ENCODE measurements around the gene FAXDC2. TPM values are rescaled to one million over a fixed set of nuclear protein-coding genes. Genes with fewer than 3 reads are reported as not detected.

Gene FAXDC2
- total RNA-seq, 1 experiment from 2014 or later, result 0.39 TPM

DNA sequence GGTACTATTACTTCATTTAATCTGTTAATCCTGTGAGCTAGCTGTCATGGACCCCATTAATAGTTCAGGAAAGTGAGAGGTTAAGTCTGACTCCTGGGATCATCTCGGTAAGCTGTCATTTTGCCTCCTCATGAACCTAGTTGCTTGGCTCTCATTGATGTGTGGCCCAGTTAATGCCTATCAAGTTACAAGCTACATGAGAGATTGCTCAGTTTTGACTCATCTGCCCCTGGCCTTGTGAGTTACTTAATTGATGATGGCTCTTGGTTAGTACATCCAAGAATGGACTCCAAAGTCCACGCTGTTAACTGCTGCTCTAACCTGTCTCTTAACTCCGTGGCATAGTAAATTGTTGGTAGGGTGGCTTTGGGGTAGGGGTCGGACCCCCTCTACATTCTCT lies 71.3 kb downstream of the FAXDC2 start:
- DNase-seq (ENCODE audit: low read depth, low spot score) (peak; percentile 35), ATAC-seq (peak; percentile 57; the same call in 1 of the 2 replicates)
- ChIA-PET CTCF (no interaction called here), POLR2A (interaction anchor here (0.6 kb wide), 1 partner anchor 19 kb away, joined by 3 read pairs; no protein-coding TSS in a partner anchor)
- TF ChIP-seq, protein P1, sequence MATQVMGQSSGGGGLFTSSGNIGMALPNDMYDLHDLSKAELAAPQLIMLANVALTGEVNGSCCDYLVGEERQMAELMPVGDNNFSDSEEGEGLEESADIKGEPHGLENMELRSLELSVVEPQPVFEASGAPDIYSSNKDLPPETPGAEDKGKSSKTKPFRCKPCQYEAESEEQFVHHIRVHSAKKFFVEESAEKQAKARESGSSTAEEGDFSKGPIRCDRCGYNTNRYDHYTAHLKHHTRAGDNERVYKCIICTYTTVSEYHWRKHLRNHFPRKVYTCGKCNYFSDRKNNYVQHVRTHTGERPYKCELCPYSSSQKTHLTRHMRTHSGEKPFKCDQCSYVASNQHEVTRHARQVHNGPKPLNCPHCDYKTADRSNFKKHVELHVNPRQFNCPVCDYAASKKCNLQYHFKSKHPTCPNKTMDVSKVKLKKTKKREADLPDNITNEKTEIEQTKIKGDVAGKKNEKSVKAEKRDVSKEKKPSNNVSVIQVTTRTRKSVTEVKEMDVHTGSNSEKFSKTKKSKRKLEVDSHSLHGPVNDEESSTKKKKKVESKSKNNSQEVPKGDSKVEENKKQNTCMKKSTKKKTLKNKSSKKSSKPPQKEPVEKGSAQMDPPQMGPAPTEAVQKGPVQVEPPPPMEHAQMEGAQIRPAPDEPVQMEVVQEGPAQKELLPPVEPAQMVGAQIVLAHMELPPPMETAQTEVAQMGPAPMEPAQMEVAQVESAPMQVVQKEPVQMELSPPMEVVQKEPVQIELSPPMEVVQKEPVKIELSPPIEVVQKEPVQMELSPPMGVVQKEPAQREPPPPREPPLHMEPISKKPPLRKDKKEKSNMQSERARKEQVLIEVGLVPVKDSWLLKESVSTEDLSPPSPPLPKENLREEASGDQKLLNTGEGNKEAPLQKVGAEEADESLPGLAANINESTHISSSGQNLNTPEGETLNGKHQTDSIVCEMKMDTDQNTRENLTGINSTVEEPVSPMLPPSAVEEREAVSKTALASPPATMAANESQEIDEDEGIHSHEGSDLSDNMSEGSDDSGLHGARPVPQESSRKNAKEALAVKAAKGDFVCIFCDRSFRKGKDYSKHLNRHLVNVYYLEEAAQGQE (IDR thresholded peaks at IDR 0.05; ENCODE audit: insufficient read depth in 1 of 2, low read depth in 2 of 2, low read length in 1 of 2), result no peak
- no peak for TF ChIP-seq TCF7L2 (IDR thresholded peaks at IDR 0.05; ENCODE audit: low read depth, low read length)
- no peak for TF ChIP-seq POLR2AphosphoS5 (IDR thresholded peaks at IDR 0.05; ENCODE audit: low read depth, low read length)
- TF ChIP-seq SIN3A (IDR thresholded peaks at IDR 0.05; ENCODE audit: borderline replicate concordance, insufficient read depth, low read depth, low read length), result no peak
- TF ChIP-seq, protein P2, sequence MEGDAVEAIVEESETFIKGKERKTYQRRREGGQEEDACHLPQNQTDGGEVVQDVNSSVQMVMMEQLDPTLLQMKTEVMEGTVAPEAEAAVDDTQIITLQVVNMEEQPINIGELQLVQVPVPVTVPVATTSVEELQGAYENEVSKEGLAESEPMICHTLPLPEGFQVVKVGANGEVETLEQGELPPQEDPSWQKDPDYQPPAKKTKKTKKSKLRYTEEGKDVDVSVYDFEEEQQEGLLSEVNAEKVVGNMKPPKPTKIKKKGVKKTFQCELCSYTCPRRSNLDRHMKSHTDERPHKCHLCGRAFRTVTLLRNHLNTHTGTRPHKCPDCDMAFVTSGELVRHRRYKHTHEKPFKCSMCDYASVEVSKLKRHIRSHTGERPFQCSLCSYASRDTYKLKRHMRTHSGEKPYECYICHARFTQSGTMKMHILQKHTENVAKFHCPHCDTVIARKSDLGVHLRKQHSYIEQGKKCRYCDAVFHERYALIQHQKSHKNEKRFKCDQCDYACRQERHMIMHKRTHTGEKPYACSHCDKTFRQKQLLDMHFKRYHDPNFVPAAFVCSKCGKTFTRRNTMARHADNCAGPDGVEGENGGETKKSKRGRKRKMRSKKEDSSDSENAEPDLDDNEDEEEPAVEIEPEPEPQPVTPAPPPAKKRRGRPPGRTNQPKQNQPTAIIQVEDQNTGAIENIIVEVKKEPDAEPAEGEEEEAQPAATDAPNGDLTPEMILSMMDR (IDR thresholded peaks at IDR 0.05), result no peak
- H3K9me3 ChIP-seq (ENCODE audit: control insufficient read depth, insufficient read depth, low read depth, low read length), result no peaks in the 10 kb centered on the region
- peaks cover 54% of the 10 kb centered on the region for H3K4me1 ChIP-seq (ENCODE audit: control insufficient read depth, insufficient read depth, low read length)
- in situ Hi-C loops (cut with HindIII; ENCODE audit: low pct_unique_long_range_greater_than_20kb, low sequenced_read_pairs), result no loop called here
- no peak overlapping the region for H3K27ac ChIP-seq (ENCODE audit: low read length)
- no TSS peak for BruUV-seq (replicated peaks)
- H3K4me3 ChIP-seq (ENCODE audit: low read depth in 2 of 2, low read length in 2 of 2), result no peak overlapping the region
- no peaks in the 10 kb centered on the region for H3K27me3 ChIP-seq (ENCODE audit: control insufficient read depth, insufficient read depth, low read length)
- no peaks in the 10 kb centered on the region for H3K36me3 ChIP-seq (ENCODE audit: control insufficient read depth, insufficient read depth, low read length)
- intact Hi-C loops (cut with micrococcal nuclease; ENCODE audit: unreplicated experiment), result no loop called here

DNA sequence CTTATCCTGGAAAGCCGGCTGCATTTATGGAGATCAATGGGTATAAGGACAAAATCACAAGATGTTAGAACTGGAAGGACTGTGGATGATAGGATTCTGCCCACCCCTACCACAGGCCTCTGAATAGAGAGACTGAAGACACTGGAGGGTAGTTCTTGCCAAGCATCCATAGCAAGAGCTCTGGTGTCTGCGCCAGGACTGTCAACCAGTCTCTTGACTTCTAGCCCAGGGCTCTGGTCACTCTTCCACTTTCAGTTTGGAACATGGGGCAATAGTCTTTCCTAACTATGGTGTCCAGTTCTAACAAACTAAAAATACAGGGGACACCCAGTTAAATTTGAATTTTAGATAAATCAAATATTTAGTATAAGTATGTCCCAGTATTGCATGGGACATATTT lies 71.9 kb downstream of the FAXDC2 start:
- DNase-seq (ENCODE audit: low read depth, low spot score) (no peak), ATAC-seq (0 out of 2 replicates have a peak, but pooled peaks have one; percentile 40)
- intact Hi-C loops (cut with micrococcal nuclease; ENCODE audit: unreplicated experiment) (no loop called here), in situ Hi-C loops (cut with HindIII; ENCODE audit: low pct_unique_long_range_greater_than_20kb, low sequenced_read_pairs) (no loop called here)
- Histone ChIP-seq H3K36me3 (ENCODE audit: control insufficient read depth, insufficient read depth, low read length) (no peaks in the 10 kb centered on the region), H3K27ac (ENCODE audit: low read length) (no peak overlapping the region), H3K4me3 (ENCODE audit: low read depth in 2 of 2, low read length in 2 of 2) (no peak overlapping the region), H3K27me3 (ENCODE audit: control insufficient read depth, insufficient read depth, low read length) (no peaks in the 10 kb centered on the region), H3K4me1 (ENCODE audit: control insufficient read depth, insufficient read depth, low read length) (peaks cover 51% of the 10 kb centered on the region), H3K9me3 (ENCODE audit: control insufficient read depth, insufficient read depth, low read depth, low read length) (no peaks in the 10 kb centered on the region)
- ChIA-PET POLR2A (interaction anchor here (0.6 kb wide), 1 partner anchor 19 kb away, joined by 3 read pairs; no protein-coding TSS in a partner anchor), CTCF (no interaction called here)
- BruUV-seq (replicated peaks), result no TSS peak
- no peak for TF ChIP-seq SIN3A (IDR thresholded peaks at IDR 0.05; ENCODE audit: borderline replicate concordance, insufficient read depth, low read depth, low read length)
- TF ChIP-seq TCF7L2 (IDR thresholded peaks at IDR 0.05; ENCODE audit: low read depth, low read length), result no peak
- TF ChIP-seq, protein P2 (IDR thresholded peaks at IDR 0.05), result no peak
